Measurements from ENCODE around the gene HCFC1. TPM values are rescaled to one million over a fixed set of nuclear protein-coding genes. Genes with fewer than 3 reads are reported as not detected.

Gene HCFC1
- polyA plus RNA-seq, 1 donor: 30.7 TPM

GRCh38 chrX:153941336-153942252 is 30.0 kb downstream of the HCFC1 start:
- DNase-seq (ENCODE audit: low read depth): no peak

DNA sequence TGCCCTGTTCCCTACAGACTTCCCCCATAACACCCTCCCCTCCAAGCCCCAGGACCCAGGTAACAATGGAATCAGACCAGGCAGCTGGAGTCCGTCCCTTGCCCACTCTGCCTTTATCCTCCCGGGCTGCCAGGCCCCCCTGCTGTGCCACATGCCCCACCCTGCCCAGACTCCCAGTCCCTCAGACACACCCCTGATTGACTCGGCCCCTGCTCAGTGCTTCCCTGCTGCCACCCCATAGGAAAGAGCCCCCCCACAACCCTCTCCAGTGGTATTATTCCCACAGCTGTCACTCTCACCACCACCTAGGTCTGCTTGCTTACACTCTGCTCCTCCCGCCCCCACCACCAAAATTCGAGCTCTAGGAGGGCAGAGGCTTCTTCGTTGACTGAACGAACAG is 32.0 kb downstream of the HCFC1 start:
- DNase-seq (ENCODE audit: low read depth): no peak

GRCh38 chrX:153938226-153938786 is 33.3 kb downstream of the HCFC1 start:
- DNase-seq (ENCODE audit: low read depth): no peak

- DNase-seq (ENCODE audit: low read depth): no peak
Observed at GRCh38 chrX:153937056-153937455, 34.6 kb downstream of the HCFC1 start.

DNA sequence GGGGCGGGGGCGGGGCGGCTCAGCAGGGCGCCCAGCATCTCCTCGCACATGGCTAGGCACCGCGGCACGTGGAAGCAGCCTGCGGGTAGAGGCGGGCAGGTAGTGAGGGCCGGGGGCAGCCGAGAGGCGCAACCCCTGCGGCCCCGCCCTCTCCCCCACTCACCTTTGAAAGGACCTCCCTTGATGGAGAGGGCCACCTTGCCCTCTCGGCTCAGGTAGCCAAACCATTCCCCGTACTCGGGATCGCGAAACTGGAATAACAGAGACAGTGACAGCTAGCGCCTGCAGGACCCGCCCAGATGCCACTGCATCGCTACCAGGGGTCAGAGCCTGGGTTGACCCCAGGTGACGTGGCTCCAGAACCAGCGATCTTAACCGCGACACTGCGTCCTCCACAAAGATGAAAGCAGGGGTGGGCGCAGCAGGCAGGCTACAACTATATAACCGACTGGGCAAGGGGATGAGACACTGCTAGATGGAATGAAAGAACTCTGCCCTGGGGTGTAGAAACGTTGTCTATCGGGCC is 36.2 kb downstream of the HCFC1 start:
- DNase-seq (ENCODE audit: low read depth): no peak

DNA sequence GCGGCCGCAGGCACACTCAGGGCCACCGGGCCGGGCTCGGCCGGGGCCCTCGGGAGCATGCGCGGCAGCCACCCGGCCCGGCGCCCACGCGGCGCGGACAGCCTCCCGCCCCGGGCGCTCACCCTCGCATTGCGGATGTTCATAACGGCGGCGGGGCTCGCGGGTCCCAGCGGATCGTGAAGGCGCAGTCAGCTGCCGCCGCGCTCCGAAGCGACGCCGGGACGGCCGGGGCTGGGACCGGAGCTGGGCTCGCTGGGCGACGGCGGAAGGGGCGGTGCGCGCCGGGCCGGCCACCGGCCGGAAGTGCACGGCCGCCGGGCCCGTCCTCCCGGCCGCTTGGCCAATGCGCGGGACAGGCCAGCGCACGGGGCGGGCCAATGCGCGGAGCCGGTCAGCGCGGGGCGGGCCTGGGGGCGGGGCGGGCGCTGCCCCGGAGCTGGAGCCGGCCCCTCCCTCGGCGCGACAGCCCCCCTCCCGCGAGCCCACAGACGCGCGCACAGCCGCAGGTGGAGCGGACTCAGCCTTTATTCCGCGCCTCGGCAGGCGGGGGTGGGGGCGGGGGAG is 36.8 kb downstream of the HCFC1 start, which contains the start of gene NAA10:
Gene NAA10 (minus strand): TSS at position 276 of the 564 bp plus-strand sequence. CDS start 133 bp downstream, at position 143.
- DNase-seq (ENCODE audit: low read depth): no peak

GRCh38 chrX:153934148-153934761 is 37.4 kb downstream of the HCFC1 start:
- no peak for DNase-seq (ENCODE audit: low read depth)

DNA sequence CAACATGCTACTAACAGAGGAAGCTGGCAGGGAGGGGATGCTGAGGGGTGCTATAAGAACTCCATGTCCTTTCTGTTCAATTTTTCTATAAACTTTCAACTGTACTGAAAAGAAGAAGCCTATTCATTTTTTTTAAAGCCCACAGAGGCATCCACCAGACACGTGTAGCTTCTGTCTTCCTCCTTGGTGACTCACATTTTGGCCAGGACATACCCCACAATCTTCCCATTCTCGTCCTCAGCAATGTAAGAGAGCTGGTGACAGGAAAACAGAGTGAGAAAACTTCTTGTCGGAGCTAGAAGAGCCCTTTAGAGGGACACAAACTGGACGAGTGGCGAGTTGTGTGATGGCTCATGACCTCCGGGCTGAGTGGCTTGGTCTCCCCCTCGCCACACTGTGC is 37.9 kb downstream of the HCFC1 start:
- DNase-seq (ENCODE audit: low read depth): no peak

DNA sequence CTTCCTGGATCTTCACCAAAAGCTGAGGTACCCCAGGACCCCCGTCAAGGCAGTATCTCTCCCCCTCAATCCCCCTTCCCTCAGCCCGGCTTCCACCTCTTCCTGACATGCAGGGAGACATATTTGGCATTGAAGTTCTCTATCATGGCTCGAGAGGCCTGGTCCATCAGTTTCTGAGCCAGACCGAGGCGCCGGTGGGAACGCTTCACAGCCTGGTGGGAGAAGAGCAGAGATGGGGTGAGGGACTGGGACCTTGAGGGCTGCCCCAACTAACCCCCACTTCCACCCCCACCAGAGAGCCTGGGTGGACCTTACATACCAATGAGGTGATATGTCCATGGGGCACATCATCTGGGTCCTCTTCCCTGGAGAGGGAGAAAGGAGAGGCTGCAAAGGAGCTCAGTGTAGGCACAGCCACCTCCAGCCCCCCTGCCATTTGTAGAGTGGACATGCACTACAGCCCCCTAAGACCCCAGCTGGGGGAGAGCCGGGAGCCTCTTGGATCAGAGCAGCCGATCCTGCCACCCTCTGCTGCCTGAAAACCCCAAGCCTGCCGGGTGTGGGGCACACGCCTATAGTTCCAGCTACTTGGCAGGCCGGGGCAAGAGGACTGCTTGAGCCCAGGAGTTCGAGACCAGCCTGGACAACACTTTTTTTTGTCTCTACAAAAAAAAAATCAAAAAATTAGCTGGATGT is 39.2 kb downstream of the HCFC1 start:
- DNase-seq (ENCODE audit: low read depth): no peak

GRCh38 chrX:153931748-153932147 is 39.9 kb downstream of the HCFC1 start:
- DNase-seq (ENCODE audit: low read depth): no peak

- DNase-seq (ENCODE audit: low read depth): no peak
Observed at GRCh38 chrX:153931151-153931550, 40.5 kb downstream of the HCFC1 start.

DNA sequence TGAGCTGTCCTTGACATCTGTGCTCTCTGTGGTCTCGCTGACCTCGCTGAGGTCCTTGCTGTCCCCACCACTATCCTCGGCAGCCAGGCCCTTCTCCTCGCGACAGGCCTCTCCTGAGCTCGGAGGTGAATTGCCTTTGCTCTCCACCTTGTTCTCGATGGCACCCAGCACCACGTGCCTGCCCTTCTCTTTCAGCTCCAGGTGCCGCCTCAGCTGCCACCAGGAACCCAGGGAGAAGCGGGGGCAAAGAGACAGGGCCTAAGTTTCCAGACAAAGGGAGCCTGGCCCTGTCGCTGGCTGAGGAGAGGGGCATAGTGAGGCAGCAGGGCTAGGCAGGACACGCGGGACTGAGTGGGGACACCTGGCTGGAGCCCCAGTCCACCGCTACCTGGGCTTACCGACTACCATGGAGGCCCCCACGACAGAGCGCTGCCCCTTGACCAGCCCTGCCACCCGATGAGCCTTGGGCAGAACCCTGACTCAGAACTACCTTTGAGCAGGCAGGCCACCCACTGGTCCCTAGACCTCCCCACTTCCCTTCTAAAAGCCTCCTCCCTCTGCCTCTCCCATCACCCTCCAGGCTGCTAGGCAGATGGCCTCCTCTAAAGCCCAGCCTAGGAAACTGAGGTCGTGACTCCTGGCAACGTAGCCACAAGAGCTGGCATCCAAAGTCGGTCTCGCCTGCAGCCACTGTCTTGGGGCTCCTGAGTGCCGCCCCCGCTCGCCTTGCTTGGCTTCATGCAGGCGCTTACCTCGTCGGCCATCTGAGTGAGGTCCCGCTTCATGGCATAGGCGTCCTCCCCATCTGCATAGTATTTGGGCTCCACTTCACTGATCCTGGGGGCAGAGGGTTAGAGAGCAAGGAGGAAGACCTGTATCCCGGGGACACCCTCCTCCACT is 41.4 kb downstream of the HCFC1 start:
- DNase-seq (ENCODE audit: low read depth): no peak

DNA sequence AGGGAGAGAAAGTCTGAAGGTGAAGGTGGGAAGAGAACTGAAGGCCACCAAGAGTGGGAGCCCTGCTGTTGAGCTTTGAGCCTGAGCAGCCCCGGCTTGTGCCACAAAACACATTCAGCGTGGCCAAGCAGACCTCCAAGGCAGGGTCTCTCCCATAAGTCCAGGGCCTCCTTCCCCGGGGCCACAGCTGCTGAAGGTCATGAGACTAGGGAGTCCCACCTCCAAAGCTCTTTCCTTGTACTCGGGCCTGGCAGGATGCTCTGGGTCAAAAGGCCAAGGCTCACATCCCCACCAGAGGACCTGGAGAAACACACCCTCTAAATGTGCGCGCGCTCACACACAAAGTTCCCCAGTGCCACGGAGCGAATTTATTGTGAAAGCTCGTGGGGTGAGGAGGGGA is 42.0 kb downstream of the HCFC1 start:
- no peak for DNase-seq (ENCODE audit: low read depth)

GRCh38 chrX:153928846-153929245 is 42.8 kb downstream of the HCFC1 start:
- no peak for DNase-seq (ENCODE audit: low read depth)

DNA sequence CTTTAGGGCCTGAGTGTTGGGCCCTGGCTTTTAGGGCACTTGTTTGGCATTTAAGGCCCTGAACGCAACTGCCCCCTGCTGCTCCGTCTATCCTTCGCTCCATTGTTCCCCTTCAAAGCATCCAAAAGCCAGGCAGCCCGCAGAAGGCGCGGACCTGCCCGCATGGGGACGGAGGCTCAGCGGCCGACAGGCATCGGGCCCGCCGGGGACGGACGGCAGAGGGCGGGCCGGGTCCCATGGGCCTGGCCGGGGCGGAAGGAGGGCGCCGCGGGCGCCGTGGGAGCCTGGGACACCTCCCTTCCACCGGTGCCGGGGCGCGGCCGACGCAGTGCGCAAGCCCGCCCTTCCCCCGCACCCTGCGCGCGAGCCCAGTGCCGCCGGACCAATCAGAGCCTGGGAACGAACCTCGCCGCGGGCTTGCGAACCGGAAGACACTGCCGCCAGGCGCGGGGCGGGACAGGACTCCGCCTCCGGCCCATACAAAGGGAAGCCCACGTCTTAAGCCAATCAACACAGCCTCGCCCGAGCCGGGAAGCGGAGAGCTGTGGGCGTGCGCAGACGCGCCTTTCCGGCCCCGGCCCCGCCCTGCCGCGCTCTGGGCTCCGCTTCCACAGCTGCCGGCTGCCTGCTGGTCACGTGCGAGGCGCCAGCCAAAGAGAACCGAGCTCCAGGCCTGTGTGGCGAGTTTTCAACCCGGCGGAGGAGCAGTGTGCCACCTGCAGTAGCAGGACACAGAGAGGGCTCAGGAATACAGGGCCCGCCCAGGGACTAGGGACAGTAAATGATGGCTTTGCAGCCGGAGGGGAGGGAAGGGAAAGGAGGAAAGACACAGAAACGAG is 43.5 kb downstream of the HCFC1 start:
- peak; percentile 91 for DNase-seq (ENCODE audit: low read depth)

- no peak for DNase-seq (ENCODE audit: low read depth)
Observed at GRCh38 chrX:153927672-153927921, 44.0 kb downstream of the HCFC1 start.

DNA sequence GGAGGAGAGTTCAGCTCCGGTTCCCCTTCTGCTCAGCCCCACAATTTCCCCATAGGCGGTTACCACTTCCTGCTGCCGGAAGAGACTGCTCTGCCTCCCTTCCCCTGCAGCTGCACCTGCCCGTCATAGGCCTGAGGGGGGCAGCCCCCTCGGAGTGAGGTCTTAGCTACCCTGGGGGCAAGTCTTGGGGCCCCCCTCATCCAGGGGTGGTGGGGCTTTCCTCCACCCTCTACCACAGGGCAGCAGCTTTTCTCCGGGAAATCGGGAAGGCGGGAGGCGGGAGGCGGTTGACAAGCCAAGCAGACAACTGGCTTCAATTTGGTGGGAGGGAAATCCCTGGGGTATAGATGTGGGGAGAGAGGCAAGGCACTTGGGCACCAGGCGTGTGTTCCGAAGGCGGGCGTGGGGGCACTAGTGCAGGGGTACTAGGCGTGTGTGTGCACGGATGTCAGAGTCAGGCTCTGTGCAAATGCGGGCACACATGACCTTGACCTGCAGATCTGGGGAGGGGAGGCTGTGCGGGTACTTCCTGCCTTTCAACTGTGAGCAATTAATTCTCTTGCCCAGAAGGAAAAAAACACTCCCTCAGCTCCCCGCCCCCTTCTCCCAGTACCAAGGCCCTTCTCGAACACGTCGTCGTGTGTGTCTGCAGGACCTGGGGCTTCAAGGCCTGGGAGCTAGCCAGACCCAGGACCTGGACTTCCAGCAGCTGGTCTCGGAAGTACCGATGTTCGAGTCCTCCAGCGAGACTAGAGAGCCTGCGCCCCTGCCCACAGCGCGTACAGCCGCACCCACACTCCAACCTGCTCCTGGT is 44.6 kb downstream of the HCFC1 start:
- DNase-seq (ENCODE audit: low read depth): peak; percentile 40

- no peak for DNase-seq (ENCODE audit: low read depth)
Observed at GRCh38 chrX:153926552-153926857, 45.1 kb downstream of the HCFC1 start.

All from forelimb muscle (tissue), 1 donor.